IMR-90 (cell line): ENCODE data around the gene LUZP2. TPM values are rescaled to one million over a fixed set of nuclear protein-coding genes. Genes with fewer than 3 reads are reported as not detected.

Source experiments
- ATAC-seq: fragments of 200-7000 bp; cut with Tn5 transposase; 2 replicates; pipeline ENCODE4 v1.9.1; 2020; ENCODE audit warnings: low read depth, mild to moderate bottlenecking, moderate library complexity
- BruUV-seq: library from RNA; stranded (reverse); fragments of 400-500 nt; replicated peaks from 2 replicates; lab custom pipeline; 2021; lab: Mats Ljungman, UMichigan
- CTCF ChIA-PET: fragments of 300-600 bp; formaldehyde crosslinking; extraction: SDS; loops from one replicate; lab custom pipeline; 2021; ENCODE audit warnings: antibody characterized with exemption; lab: Yijun Ruan, JAX
- POLR2A ChIA-PET: fragments of 300-600 bp; sonication (Branson Sonifier 250); formaldehyde crosslinking; loops from one replicate; lab custom pipeline; 2022; ENCODE audit warnings: antibody characterized with exemption; ENCODE audit not compliant: unreplicated experiment; lab: Charles Lee
- DNase-seq: peaks from one replicate; pipeline ENCODE4 v3.0.0; 2013
- H2AFZ ChIP-seq: replicated peaks from 2 replicates; pipeline ENCODE3; 2013; ENCODE audit warnings: low read length, mild to moderate bottlenecking; ENCODE audit not compliant: poor library complexity
- H2AK5ac ChIP-seq: 2 replicates; pipeline ENCODE4 v1.6.1; 2013; ENCODE audit warnings: low read depth, low read length, inconsistent platforms
- H2AK9ac ChIP-seq: replicated peaks from 2 replicates; pipeline ENCODE3; 2013; ENCODE audit warnings: mild to moderate bottlenecking, low read depth, low read length, moderate library complexity; ENCODE audit not compliant: poor library complexity
- H2BK120ac ChIP-seq: 2 replicates; pipeline ENCODE4 v1.6.1; 2013; ENCODE audit warnings: low read depth, low read length, inconsistent platforms
- H2BK15ac ChIP-seq: 3 replicates; pipeline ENCODE4 v1.6.1; 2013; ENCODE audit warnings: low read depth, low read length, inconsistent platforms
- H2BK20ac ChIP-seq: 2 replicates; pipeline ENCODE4 v1.6.1; 2013; ENCODE audit warnings: low read depth, mild to moderate bottlenecking, inconsistent platforms, low read length, moderate library complexity
- H2BK5ac ChIP-seq: 2 replicates; pipeline ENCODE4 v1.6.1; 2013; ENCODE audit warnings: mild to moderate bottlenecking, low read depth, low read length, inconsistent platforms; ENCODE audit not compliant: poor library complexity, severe bottlenecking
- H3K14ac ChIP-seq: replicated peaks from 2 replicates; pipeline ENCODE4 v1.6.1; 2013; ENCODE audit warnings: low read depth, low read length, inconsistent platforms
- H3K18ac ChIP-seq: 2 replicates; pipeline ENCODE4 v1.6.1; 2013; ENCODE audit warnings: low read depth, low read length, control low read depth
- H3K23ac ChIP-seq: 2 replicates; pipeline ENCODE4 v1.6.1; 2013; ENCODE audit warnings: low read depth, low read length, inconsistent platforms
- H3K27ac ChIP-seq: 2 replicates; pipeline ENCODE4 v1.5.1; 2013; ENCODE audit warnings: mild to moderate bottlenecking, control low read depth, low read length; ENCODE audit not compliant: insufficient read depth
- H3K27me3 ChIP-seq: 2 replicates; pipeline ENCODE4 v1.6.1; 2013; ENCODE audit warnings: low read length; ENCODE audit not compliant: control insufficient read depth, insufficient read depth
- H3K36me3 ChIP-seq: 2 replicates; pipeline ENCODE4 v1.6.1; 2013; ENCODE audit warnings: low read length, mixed read lengths; ENCODE audit not compliant: control insufficient read depth, insufficient read depth
- H3K4ac ChIP-seq: 2 replicates; pipeline ENCODE4 v1.6.1; 2013; ENCODE audit warnings: low read depth, low read length, inconsistent platforms
- H3K4me1 ChIP-seq: 2 replicates; pipeline ENCODE4 v1.6.1; 2013; ENCODE audit warnings: low read length, mixed read lengths; ENCODE audit not compliant: control insufficient read depth, insufficient read depth
- H3K4me2 ChIP-seq: 2 replicates; pipeline ENCODE4 v1.6.1; 2013; ENCODE audit warnings: low read depth, mild to moderate bottlenecking, control low read depth, low read length, moderate library complexity
- H3K4me3 ChIP-seq: 2 replicates; pipeline ENCODE4 v1.5.1; 2013; ENCODE audit warnings: low read depth, mild to moderate bottlenecking, control low read depth, low read length, moderate library complexity; ENCODE audit not compliant: insufficient read depth
- H3K56ac ChIP-seq: 2 replicates; pipeline ENCODE4 v1.6.1; 2013; ENCODE audit warnings: low read length, inconsistent platforms; ENCODE audit not compliant: insufficient read depth; ENCODE audit errors: extremely low read depth
- H3K79me1 ChIP-seq, 2 experiments: 2 replicates each; pipeline ENCODE4 v1.6.1; 2013; ENCODE audit warnings: low read length in 2 of 2, inconsistent platforms in 1 of 2, low read depth in 1 of 2
- H3K9ac ChIP-seq: 2 replicates; pipeline ENCODE4 v1.6.1; 2013; ENCODE audit warnings: low read depth, low read length, control low read depth
- H3K9me1 ChIP-seq: 2 replicates; pipeline ENCODE4 v1.6.1; 2013; ENCODE audit warnings: low read length, inconsistent platforms; ENCODE audit not compliant: insufficient read depth
- H3K9me3 ChIP-seq: 2 replicates; pipeline ENCODE4 v1.6.1; 2013; ENCODE audit warnings: low read length; ENCODE audit not compliant: control insufficient read depth, insufficient read depth
- H4K20me1 ChIP-seq: 2 replicates; pipeline ENCODE4 v1.6.1; 2013; ENCODE audit warnings: low read length, inconsistent platforms; ENCODE audit not compliant: insufficient read depth
- H4K5ac ChIP-seq: 2 replicates; pipeline ENCODE4 v1.6.1; 2013; ENCODE audit warnings: mild to moderate bottlenecking, low read depth, low read length, control low read depth
- H4K8ac ChIP-seq, 2 experiments: 2 replicates each; pipeline ENCODE4 v1.6.1; 2013; ENCODE audit warnings: low read depth in 2 of 2, low read length in 2 of 2, control low read depth in 1 of 2, inconsistent platforms in 1 of 2
- H4K91ac ChIP-seq: 2 replicates; pipeline ENCODE4 v1.6.1; 2013; ENCODE audit warnings: low read depth, low read length, inconsistent platforms; ENCODE audit not compliant: insufficient read depth
- BHLHE40 ChIP-seq: fragments of 150-350 bp; IDR thresholded peaks from 2 replicates; pipeline ENCODE4 v1.6.1; 2016; ENCODE audit warnings: mild to moderate bottlenecking, low read depth, low read length
- CHD1 ChIP-seq: IDR thresholded peaks from 2 replicates; pipeline ENCODE4 v1.6.1; 2012; ENCODE audit warnings: low read depth, low read length, improper control_type of control experiment
- FOS ChIP-seq: fragments of 150-350 bp; IDR thresholded peaks from 2 replicates; pipeline ENCODE4 v1.6.1; 2016; ENCODE audit warnings: low read depth, low read length
- MAFK ChIP-seq: IDR thresholded peaks from 2 replicates; pipeline ENCODE4 v1.6.1; 2012; ENCODE audit warnings: low read depth, low read length, improper control_type of control experiment
- MAZ ChIP-seq: IDR thresholded peaks from 2 replicates; pipeline ENCODE4 v1.6.1; 2012; ENCODE audit warnings: low read depth, mild to moderate bottlenecking, low read length, improper control_type of control experiment, moderate library complexity, borderline replicate concordance
- NFE2L2 ChIP-seq: fragments of 150-350 bp; IDR thresholded peaks from 2 replicates; pipeline ENCODE4 v1.6.1; 2016; ENCODE audit warnings: low read depth, mild to moderate bottlenecking, low read length
- SMC3 ChIP-seq: fragments of 150-350 bp; IDR thresholded peaks from 2 replicates; pipeline ENCODE4 v1.6.1; 2016; ENCODE audit warnings: low read depth, mild to moderate bottlenecking, antibody characterized with exemption, low read length, moderate library complexity
- WGBS, 2 experiments: methylation state at CpG; one replicate each; pipeline versions ENCODE4 v1.1.5 to v1.1.7; 2013; ENCODE audit warnings: missing lambda C conversion rate in 2 of 2; ENCODE audit not compliant: insufficient read length in 1 of 2; ENCODE audit errors: extremely low coverage in 2 of 2; 5-methylcytosine and 5-hydroxymethylcytosine counted together
- dilution Hi-C: fragments of 300-500 bp; cut with HindIII; formaldehyde crosslinking; loops from one replicate; pipeline ENCODE4 v1.14.3; 2018; ENCODE audit warnings: low sequenced_read_pairs; ENCODE audit not compliant: unreplicated experiment
- in situ Hi-C: fragments of 300-500 bp; cut with MboI; formaldehyde crosslinking; loops from 3 replicates; pipeline ENCODE4 v1.14.3; 2019; ENCODE audit warnings: low sequenced_read_pairs, inconsistent platforms, mixed read lengths
- intact Hi-C: fragments of 100-400 bp; cut with micrococcal nuclease; formaldehyde crosslinking; loops from 2 replicates; pipeline ENCODE4 v1.10.0; 2022
- polyA plus RNA-seq, 3 experiments: library from polyadenylated mRNA; depleted of rRNA; stranded (reverse); fragments of >200 nt; gene quantifications; 2 replicates each; pipeline ENCODE4 v1.2.3, GENCODE V29; 2012; ENCODE audit warnings: low replicate concordance in 1 of 3
- total RNA-seq: library from RNA; depleted of rRNA; stranded (reverse); fragments of >200 nt; gene quantifications from 2 replicates; pipeline ENCODE4 v1.2.3, GENCODE V29; 2012

Gene LUZP2
- total and polyA plus RNA-seq, 2 of the 4 experiments (the other 2 are of a cell fraction): 0.89 to 2.0 TPM

DNA sequence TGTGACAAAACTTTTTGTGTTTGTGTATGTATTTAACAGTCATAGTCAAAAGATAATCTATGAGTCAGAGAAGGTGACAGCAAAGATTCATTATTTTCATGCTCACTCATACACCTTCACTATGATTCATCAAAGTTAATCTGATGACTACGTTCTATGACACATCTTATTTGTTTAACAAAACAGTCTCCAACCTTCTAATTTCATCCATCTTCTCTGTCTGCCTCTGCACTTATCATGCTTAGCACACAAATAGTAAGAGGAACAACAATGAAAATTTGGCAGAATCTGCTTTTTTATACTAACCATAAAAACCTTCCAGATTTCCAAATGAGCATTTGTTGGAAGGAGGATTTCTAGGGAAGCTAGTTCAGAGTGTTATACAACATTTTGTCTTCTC is 568.9 kb downstream of the LUZP2 start:
- H3K27me3 ChIP-seq: no peaks in the 10 kb centered on the region
- no peak overlapping the region for H2AFZ ChIP-seq
- H3K9ac ChIP-seq: no peak overlapping the region
- H3K4me1 ChIP-seq: no peaks in the 10 kb centered on the region
- intact Hi-C loops: no loop called here
- WGBS, 2 experiments: no CpG with 5 or more reads among the region's 1 CpG
- no peak overlapping the region for H2BK5ac ChIP-seq
- H3K4ac ChIP-seq: no peak overlapping the region
- BruUV-seq: no TSS peak
- H4K5ac ChIP-seq: no peak overlapping the region
- H2AK9ac ChIP-seq: no peak overlapping the region
- H4K8ac ChIP-seq: no peak overlapping the region
- dilution Hi-C loops: no loop called here
- no peaks in the 10 kb centered on the region for H4K20me1 ChIP-seq
- no peaks in the 10 kb centered on the region for H3K79me1 ChIP-seq
- H2BK15ac ChIP-seq: no peak overlapping the region
- no peaks in the 10 kb centered on the region for H3K9me1 ChIP-seq
- in situ Hi-C loops: no loop called here
- no peak overlapping the region for H3K23ac ChIP-seq
- H3K36me3 ChIP-seq: no peaks in the 10 kb centered on the region
- POLR2A ChIA-PET: no interaction called here
- no peak overlapping the region for H2BK120ac ChIP-seq
- CTCF ChIA-PET: no interaction called here
- no peak overlapping the region for H3K14ac ChIP-seq
- peak; percentile 78 for DNase-seq
- TF ChIP-seq FOS: peak; percentile 90
- no peak for TF ChIP-seq MAZ
- TF ChIP-seq MAFK: peak; percentile 2; the same call in 1 of the 2 replicates
- no peak for TF ChIP-seq SMC3
- peak; percentile 21; the same call in 1 of the 2 replicates for TF ChIP-seq NFE2L2
- no peak for TF ChIP-seq CHD1
- peak; percentile 62 for TF ChIP-seq BHLHE40
- no peaks in the 10 kb centered on the region for H3K9me3 ChIP-seq
- H3K18ac ChIP-seq: no peak overlapping the region
- no peak overlapping the region for H3K4me2 ChIP-seq
- H3K4me3 ChIP-seq: no peak overlapping the region
- no peak overlapping the region for H2BK20ac ChIP-seq
- H3K56ac ChIP-seq: no peak overlapping the region
- H4K91ac ChIP-seq: no peak overlapping the region
- ATAC-seq: peak; percentile 27; the same call in 1 of the 2 replicates
- no peak overlapping the region for H3K27ac ChIP-seq
- H2AK5ac ChIP-seq: no peak overlapping the region
